Stimulated activated CD4-positive, alpha-beta T cell treated with anti-CD3 and anti-CD28 coated beads, Interleukin-2, amount 100 ng/mL, for 4 hours (primary cell): ENCODE data around the gene ZNF778.
"Not testable (repeated sequence)": the region's sequence is repeated elsewhere in the genome, so short reads cannot be mapped to it uniquely, and the experiment has no call there.

ENCODE experiments used
- DNase-seq: peaks from one replicate; pipeline ENCODE4 v3.0.0-alpha.2; 2020; ENCODE audit warnings: low read depth

The ZNF778 gene

GRCh38 chr16:89183463-89183862 is 34.0 kb upstream of the ZNF778 start:
- no peak for DNase-seq

GRCh38 chr16:89183975-89184676 is 33.4 kb upstream of the ZNF778 start:
- DNase-seq, result no peak

- no peak for DNase-seq
Observed at GRCh38 chr16:89184677-89184932, 32.9 kb upstream of the ZNF778 start.

GRCh38 chr16:89184933-89185794 is 32.3 kb upstream of the ZNF778 start:
- no peak for DNase-seq

- DNase-seq, result not testable (repeated sequence)
Observed at GRCh38 chr16:89185887-89186592, 31.5 kb upstream of the ZNF778 start.

GRCh38 chr16:89186593-89187031 is 30.9 kb upstream of the ZNF778 start:
- not testable (repeated sequence) for DNase-seq

GRCh38 chr16:89187032-89187769 is 30.3 kb upstream of the ZNF778 start:
- DNase-seq, result no peak

GRCh38 chr16:89187770-89188392 is 29.6 kb upstream of the ZNF778 start:
- no peak for DNase-seq

- not testable (repeated sequence) for DNase-seq
Observed at GRCh38 chr16:89188471-89189357, 28.8 kb upstream of the ZNF778 start.

- no peak for DNase-seq
Observed at GRCh38 chr16:89189358-89190025, 28.0 kb upstream of the ZNF778 start.

- no peak for DNase-seq
Observed at GRCh38 chr16:89190150-89190958, 27.1 kb upstream of the ZNF778 start.

- no peak for DNase-seq
Observed at GRCh38 chr16:89191033-89191900, 26.2 kb upstream of the ZNF778 start.

- no peak for DNase-seq
Observed at GRCh38 chr16:89191901-89192185, 25.7 kb upstream of the ZNF778 start.

GRCh38 chr16:89192186-89192955 is 25.1 kb upstream of the ZNF778 start:
- DNase-seq, result peak; percentile 78

- no peak for DNase-seq
Observed at GRCh38 chr16:89192956-89193575, 24.4 kb upstream of the ZNF778 start.

- no peak for DNase-seq
Observed at GRCh38 chr16:89193576-89194293, 23.8 kb upstream of the ZNF778 start.
